IMR-90 (cell line): Measurements from ENCODE around the gene TTC7B. TPM values are rescaled to one million over a fixed set of nuclear protein-coding genes. Genes with fewer than 3 reads are reported as not detected.

ENCODE experiments used
- ATAC-seq: fragments of 200-7000 bp; cut with Tn5 transposase; 2 replicates; pipeline ENCODE4 v1.9.1; 2020; ENCODE audit warnings: low read depth, mild to moderate bottlenecking, moderate library complexity
- BruUV-seq: library from RNA; stranded (reverse); fragments of 400-500 nt; replicated peaks from 2 replicates; lab custom pipeline; 2021; lab: Mats Ljungman, UMichigan
- CTCF ChIA-PET: fragments of 300-600 bp; formaldehyde crosslinking; extraction: SDS; loops from one replicate; lab custom pipeline; 2021; ENCODE audit warnings: antibody characterized with exemption; lab: Yijun Ruan, JAX
- POLR2A ChIA-PET: fragments of 300-600 bp; sonication (Branson Sonifier 250); formaldehyde crosslinking; loops from one replicate; lab custom pipeline; 2022; ENCODE audit warnings: antibody characterized with exemption; ENCODE audit not compliant: unreplicated experiment; lab: Charles Lee
- DNase-seq: peaks from one replicate; pipeline ENCODE4 v3.0.0; 2013
- H2AFZ ChIP-seq: replicated peaks from 2 replicates; pipeline ENCODE3; 2013; ENCODE audit warnings: low read length, mild to moderate bottlenecking; ENCODE audit not compliant: poor library complexity
- H2AK5ac ChIP-seq: 2 replicates; pipeline ENCODE4 v1.6.1; 2013; ENCODE audit warnings: low read depth, low read length, inconsistent platforms
- H2AK9ac ChIP-seq: replicated peaks from 2 replicates; pipeline ENCODE3; 2013; ENCODE audit warnings: mild to moderate bottlenecking, low read depth, low read length, moderate library complexity; ENCODE audit not compliant: poor library complexity
- H2BK120ac ChIP-seq: 2 replicates; pipeline ENCODE4 v1.6.1; 2013; ENCODE audit warnings: low read depth, low read length, inconsistent platforms
- H2BK15ac ChIP-seq: 3 replicates; pipeline ENCODE4 v1.6.1; 2013; ENCODE audit warnings: low read depth, low read length, inconsistent platforms
- H2BK20ac ChIP-seq: 2 replicates; pipeline ENCODE4 v1.6.1; 2013; ENCODE audit warnings: low read depth, mild to moderate bottlenecking, inconsistent platforms, low read length, moderate library complexity
- H2BK5ac ChIP-seq: 2 replicates; pipeline ENCODE4 v1.6.1; 2013; ENCODE audit warnings: mild to moderate bottlenecking, low read depth, low read length, inconsistent platforms; ENCODE audit not compliant: poor library complexity, severe bottlenecking
- H3K14ac ChIP-seq: replicated peaks from 2 replicates; pipeline ENCODE4 v1.6.1; 2013; ENCODE audit warnings: low read depth, low read length, inconsistent platforms
- H3K18ac ChIP-seq: 2 replicates; pipeline ENCODE4 v1.6.1; 2013; ENCODE audit warnings: low read depth, low read length, control low read depth
- H3K23ac ChIP-seq: 2 replicates; pipeline ENCODE4 v1.6.1; 2013; ENCODE audit warnings: low read depth, low read length, inconsistent platforms
- H3K27ac ChIP-seq: 2 replicates; pipeline ENCODE4 v1.5.1; 2013; ENCODE audit warnings: mild to moderate bottlenecking, control low read depth, low read length; ENCODE audit not compliant: insufficient read depth
- H3K27me3 ChIP-seq: 2 replicates; pipeline ENCODE4 v1.6.1; 2013; ENCODE audit warnings: low read length; ENCODE audit not compliant: control insufficient read depth, insufficient read depth
- H3K36me3 ChIP-seq: 2 replicates; pipeline ENCODE4 v1.6.1; 2013; ENCODE audit warnings: low read length, mixed read lengths; ENCODE audit not compliant: control insufficient read depth, insufficient read depth
- H3K4ac ChIP-seq: 2 replicates; pipeline ENCODE4 v1.6.1; 2013; ENCODE audit warnings: low read depth, low read length, inconsistent platforms
- H3K4me1 ChIP-seq: 2 replicates; pipeline ENCODE4 v1.6.1; 2013; ENCODE audit warnings: low read length, mixed read lengths; ENCODE audit not compliant: control insufficient read depth, insufficient read depth
- H3K4me2 ChIP-seq: 2 replicates; pipeline ENCODE4 v1.6.1; 2013; ENCODE audit warnings: low read depth, mild to moderate bottlenecking, control low read depth, low read length, moderate library complexity
- H3K4me3 ChIP-seq: 2 replicates; pipeline ENCODE4 v1.5.1; 2013; ENCODE audit warnings: low read depth, mild to moderate bottlenecking, control low read depth, low read length, moderate library complexity; ENCODE audit not compliant: insufficient read depth
- H3K56ac ChIP-seq: 2 replicates; pipeline ENCODE4 v1.6.1; 2013; ENCODE audit warnings: low read length, inconsistent platforms; ENCODE audit not compliant: insufficient read depth; ENCODE audit errors: extremely low read depth
- H3K79me1 ChIP-seq, 2 experiments: 2 replicates each; pipeline ENCODE4 v1.6.1; 2013; ENCODE audit warnings: low read length in 2 of 2, inconsistent platforms in 1 of 2, low read depth in 1 of 2
- H3K9ac ChIP-seq: 2 replicates; pipeline ENCODE4 v1.6.1; 2013; ENCODE audit warnings: low read depth, low read length, control low read depth
- H3K9me1 ChIP-seq: 2 replicates; pipeline ENCODE4 v1.6.1; 2013; ENCODE audit warnings: low read length, inconsistent platforms; ENCODE audit not compliant: insufficient read depth
- H3K9me3 ChIP-seq: 2 replicates; pipeline ENCODE4 v1.6.1; 2013; ENCODE audit warnings: low read length; ENCODE audit not compliant: control insufficient read depth, insufficient read depth
- H4K20me1 ChIP-seq: 2 replicates; pipeline ENCODE4 v1.6.1; 2013; ENCODE audit warnings: low read length, inconsistent platforms; ENCODE audit not compliant: insufficient read depth
- H4K5ac ChIP-seq: 2 replicates; pipeline ENCODE4 v1.6.1; 2013; ENCODE audit warnings: mild to moderate bottlenecking, low read depth, low read length, control low read depth
- H4K8ac ChIP-seq, 2 experiments: 2 replicates each; pipeline ENCODE4 v1.6.1; 2013; ENCODE audit warnings: low read depth in 2 of 2, low read length in 2 of 2, control low read depth in 1 of 2, inconsistent platforms in 1 of 2
- H4K91ac ChIP-seq: 2 replicates; pipeline ENCODE4 v1.6.1; 2013; ENCODE audit warnings: low read depth, low read length, inconsistent platforms; ENCODE audit not compliant: insufficient read depth
- BHLHE40 ChIP-seq: fragments of 150-350 bp; IDR thresholded peaks from 2 replicates; pipeline ENCODE4 v1.6.1; 2016; ENCODE audit warnings: mild to moderate bottlenecking, low read depth, low read length
- CEBPB ChIP-seq: IDR thresholded peaks from 2 replicates; pipeline ENCODE4 v1.6.1; 2012; ENCODE audit warnings: low read depth, low read length, improper control_type of control experiment
- CHD1 ChIP-seq: IDR thresholded peaks from 2 replicates; pipeline ENCODE4 v1.6.1; 2012; ENCODE audit warnings: low read depth, low read length, improper control_type of control experiment
- FOS ChIP-seq: fragments of 150-350 bp; IDR thresholded peaks from 2 replicates; pipeline ENCODE4 v1.6.1; 2016; ENCODE audit warnings: low read depth, low read length
- MAFK ChIP-seq: IDR thresholded peaks from 2 replicates; pipeline ENCODE4 v1.6.1; 2012; ENCODE audit warnings: low read depth, low read length, improper control_type of control experiment
- MAZ ChIP-seq: IDR thresholded peaks from 2 replicates; pipeline ENCODE4 v1.6.1; 2012; ENCODE audit warnings: low read depth, mild to moderate bottlenecking, low read length, improper control_type of control experiment, moderate library complexity, borderline replicate concordance
- MXI1 ChIP-seq: IDR thresholded peaks from 2 replicates; pipeline ENCODE4 v1.6.1; 2012; ENCODE audit warnings: low read depth, mild to moderate bottlenecking, low read length, moderate library complexity, borderline replicate concordance
- NFE2L2 ChIP-seq: fragments of 150-350 bp; IDR thresholded peaks from 2 replicates; pipeline ENCODE4 v1.6.1; 2016; ENCODE audit warnings: low read depth, mild to moderate bottlenecking, low read length
- POLR2A ChIP-seq: IDR thresholded peaks from 2 replicates; pipeline ENCODE4 v1.6.1; 2012; ENCODE audit warnings: mild to moderate bottlenecking, low read depth, low read length
- RAD21 ChIP-seq: IDR thresholded peaks from 2 replicates; pipeline ENCODE4 v1.6.1; 2012; ENCODE audit warnings: low read length, improper control_type of control experiment
- RCOR1 ChIP-seq: IDR thresholded peaks from 2 replicates; pipeline ENCODE4 v1.6.1; 2012; ENCODE audit warnings: mild to moderate bottlenecking, low read length, improper control_type of control experiment; ENCODE audit not compliant: insufficient replicate concordance
- RFX5 ChIP-seq: IDR thresholded peaks from 2 replicates; pipeline ENCODE4 v1.8.0; 2012; ENCODE audit warnings: low read depth, mild to moderate bottlenecking, low read length, moderate library complexity
- SMC3 ChIP-seq: fragments of 150-350 bp; IDR thresholded peaks from 2 replicates; pipeline ENCODE4 v1.6.1; 2016; ENCODE audit warnings: low read depth, mild to moderate bottlenecking, antibody characterized with exemption, low read length, moderate library complexity
- USF2 ChIP-seq: fragments of 150-350 bp; IDR thresholded peaks from 2 replicates; pipeline ENCODE4 v1.6.1; 2017; ENCODE audit warnings: mild to moderate bottlenecking, antibody characterized with exemption, low read length, low read depth
- WGBS, 2 experiments: methylation state at CpG; one replicate each; pipeline versions ENCODE4 v1.1.5 to v1.1.7; 2013; ENCODE audit warnings: missing lambda C conversion rate in 2 of 2; ENCODE audit not compliant: insufficient read length in 1 of 2; ENCODE audit errors: extremely low coverage in 2 of 2; 5-methylcytosine and 5-hydroxymethylcytosine counted together
- dilution Hi-C: fragments of 300-500 bp; cut with HindIII; formaldehyde crosslinking; loops from one replicate; pipeline ENCODE4 v1.14.3; 2018; ENCODE audit warnings: low sequenced_read_pairs; ENCODE audit not compliant: unreplicated experiment
- in situ Hi-C: fragments of 300-500 bp; cut with MboI; formaldehyde crosslinking; loops from 3 replicates; pipeline ENCODE4 v1.14.3; 2019; ENCODE audit warnings: low sequenced_read_pairs, inconsistent platforms, mixed read lengths
- intact Hi-C: fragments of 100-400 bp; cut with micrococcal nuclease; formaldehyde crosslinking; loops from 2 replicates; pipeline ENCODE4 v1.10.0; 2022
- polyA plus RNA-seq, 3 experiments: library from polyadenylated mRNA; depleted of rRNA; stranded (reverse); fragments of >200 nt; gene quantifications; 2 replicates each; pipeline ENCODE4 v1.2.3, GENCODE V29; 2012; ENCODE audit warnings: low replicate concordance in 1 of 3
- total RNA-seq: library from RNA; depleted of rRNA; stranded (reverse); fragments of >200 nt; gene quantifications from 2 replicates; pipeline ENCODE4 v1.2.3, GENCODE V29; 2012
- TF ChIP-seq, protein P1 (sequence below): conservative IDR thresholded peaks from 2 replicates; pipeline ENCODE4 v1.5.1; 2012; ENCODE audit warnings: mild to moderate bottlenecking, low read depth, low read length, improper control_type of control experiment
- TF ChIP-seq, protein P2 (sequence below): fragments of 150-350 bp; IDR thresholded peaks from 2 replicates; pipeline ENCODE4 v1.6.1; 2016; ENCODE audit warnings: low read depth, mild to moderate bottlenecking, low read length, moderate library complexity, borderline replicate concordance

Gene TTC7B
- total and polyA plus RNA-seq, 2 of the 4 experiments (the other 2 are of a cell fraction), result 18.1 to 35.3 TPM

- Histone ChIP-seq H2BK20ac (no peak overlapping the region), H4K91ac (no peak overlapping the region), H3K36me3 (no peaks in the 10 kb centered on the region), H3K56ac (no peak overlapping the region), H3K14ac (no peak overlapping the region), H3K4me2 (no peak overlapping the region), H3K9ac (no peak overlapping the region), H2AFZ (no peak overlapping the region), H2AK5ac (no peak overlapping the region), H4K5ac (no peak overlapping the region), H3K4ac (no peak overlapping the region), H2AK9ac (no peak overlapping the region), H4K20me1 (no peaks in the 10 kb centered on the region), H2BK15ac (no peak overlapping the region), H2BK5ac (no peak overlapping the region), H3K4me3 (no peak overlapping the region), H3K9me1 (no peaks in the 10 kb centered on the region), H2BK120ac (no peak overlapping the region), H3K27me3 (peaks cover 1% of the 10 kb centered on the region), H4K8ac (no peak overlapping the region), H3K9me3 (no peaks in the 10 kb centered on the region), H3K79me1 (no peaks in the 10 kb centered on the region), H3K27ac (no peak overlapping the region), H3K4me1 (no peaks in the 10 kb centered on the region), H3K23ac (no peak overlapping the region), H3K18ac (no peak overlapping the region)
- TF ChIP-seq CEBPB, result no peak
- no peak for TF ChIP-seq NFE2L2
- no peak for TF ChIP-seq FOS
- TF ChIP-seq MXI1, result no peak
- TF ChIP-seq CHD1, result no peak
- TF ChIP-seq, protein P1, sequence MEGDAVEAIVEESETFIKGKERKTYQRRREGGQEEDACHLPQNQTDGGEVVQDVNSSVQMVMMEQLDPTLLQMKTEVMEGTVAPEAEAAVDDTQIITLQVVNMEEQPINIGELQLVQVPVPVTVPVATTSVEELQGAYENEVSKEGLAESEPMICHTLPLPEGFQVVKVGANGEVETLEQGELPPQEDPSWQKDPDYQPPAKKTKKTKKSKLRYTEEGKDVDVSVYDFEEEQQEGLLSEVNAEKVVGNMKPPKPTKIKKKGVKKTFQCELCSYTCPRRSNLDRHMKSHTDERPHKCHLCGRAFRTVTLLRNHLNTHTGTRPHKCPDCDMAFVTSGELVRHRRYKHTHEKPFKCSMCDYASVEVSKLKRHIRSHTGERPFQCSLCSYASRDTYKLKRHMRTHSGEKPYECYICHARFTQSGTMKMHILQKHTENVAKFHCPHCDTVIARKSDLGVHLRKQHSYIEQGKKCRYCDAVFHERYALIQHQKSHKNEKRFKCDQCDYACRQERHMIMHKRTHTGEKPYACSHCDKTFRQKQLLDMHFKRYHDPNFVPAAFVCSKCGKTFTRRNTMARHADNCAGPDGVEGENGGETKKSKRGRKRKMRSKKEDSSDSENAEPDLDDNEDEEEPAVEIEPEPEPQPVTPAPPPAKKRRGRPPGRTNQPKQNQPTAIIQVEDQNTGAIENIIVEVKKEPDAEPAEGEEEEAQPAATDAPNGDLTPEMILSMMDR, result no peak
- no peak for TF ChIP-seq USF2
- no peak for TF ChIP-seq RCOR1
- no peak for TF ChIP-seq MAZ
- no peak for TF ChIP-seq MAFK
- no peak for TF ChIP-seq BHLHE40
- no peak for TF ChIP-seq SMC3
- TF ChIP-seq RFX5, result no peak
- no peak for TF ChIP-seq RAD21
- TF ChIP-seq, protein P2, sequence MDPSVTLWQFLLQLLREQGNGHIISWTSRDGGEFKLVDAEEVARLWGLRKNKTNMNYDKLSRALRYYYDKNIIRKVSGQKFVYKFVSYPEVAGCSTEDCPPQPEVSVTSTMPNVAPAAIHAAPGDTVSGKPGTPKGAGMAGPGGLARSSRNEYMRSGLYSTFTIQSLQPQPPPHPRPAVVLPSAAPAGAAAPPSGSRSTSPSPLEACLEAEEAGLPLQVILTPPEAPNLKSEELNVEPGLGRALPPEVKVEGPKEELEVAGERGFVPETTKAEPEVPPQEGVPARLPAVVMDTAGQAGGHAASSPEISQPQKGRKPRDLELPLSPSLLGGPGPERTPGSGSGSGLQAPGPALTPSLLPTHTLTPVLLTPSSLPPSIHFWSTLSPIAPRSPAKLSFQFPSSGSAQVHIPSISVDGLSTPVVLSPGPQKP, result no peak
- TF ChIP-seq POLR2A, result no peak
- WGBS, 2 experiments, result 22% methylated on average over 4 of the region's 11 CpGs; no CpG with 5 or more reads in 1 of the 2 experiments
- POLR2A ChIA-PET, result no interaction called here
- intact Hi-C loops (no loop called here), dilution Hi-C loops (no loop called here), in situ Hi-C loops (no loop called here)
- CTCF ChIA-PET, result no interaction called here
- DNase-seq (no peak), ATAC-seq (no peak)
- BruUV-seq, result no TSS peak
Measured at GRCh38 chr14:90483571-90483974, 332.7 kb downstream of the TTC7B start.
